GM19452 (cell line): ENCODE results near the gene GUSB.
"Not testable (repeated sequence)": the region's sequence is repeated elsewhere in the genome, so short reads cannot be mapped to it uniquely, and the experiment has no call there.

Source experiments
- ATAC-seq: cut with Tn5 transposase; IDR thresholded peaks from one replicate; pipeline ENCODE4 v1.9.1; 2021; ENCODE audit not compliant: unreplicated experiment

GUSB gene

DNA sequence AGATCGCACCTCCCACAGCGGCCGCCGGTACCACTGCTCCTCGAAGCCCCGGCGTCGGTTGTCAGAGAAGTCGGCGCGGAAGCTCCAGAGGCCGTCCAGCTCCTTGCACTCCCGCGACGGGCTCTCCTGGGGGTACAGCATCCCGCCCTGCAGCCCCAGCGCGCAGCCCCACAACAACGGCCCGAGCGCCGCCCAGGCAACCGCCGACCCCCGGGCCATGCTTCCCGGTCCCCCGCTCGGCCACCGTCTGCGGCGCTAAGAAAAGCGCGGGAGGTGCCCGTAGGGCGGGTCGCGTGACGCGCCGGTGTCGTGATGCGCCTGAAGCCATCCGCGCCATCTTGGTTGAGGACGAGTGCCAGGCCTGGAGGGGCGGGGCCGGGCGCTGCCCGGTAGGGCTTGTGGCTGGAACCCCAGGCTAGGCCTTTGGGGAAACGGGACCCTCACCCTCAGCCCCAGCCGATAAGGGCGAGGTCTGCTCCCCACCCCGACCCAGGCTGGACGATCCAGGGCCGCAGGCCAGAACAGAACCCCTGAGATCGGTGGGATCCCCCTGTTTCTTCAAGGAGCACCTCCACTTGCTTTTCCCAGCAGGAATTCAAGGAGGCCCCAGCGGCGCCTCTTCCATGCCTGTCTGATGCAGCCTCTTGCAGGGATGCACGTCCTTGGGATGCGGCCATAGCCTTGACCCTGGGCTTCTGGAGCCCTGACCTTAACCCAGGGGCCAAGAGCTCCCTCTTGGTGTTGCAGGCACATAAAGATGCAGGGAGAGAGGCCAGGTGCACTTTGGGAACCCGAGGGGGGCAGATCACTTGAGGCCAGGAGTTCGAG, at the start of gene GUSB:
GUSB (minus strand) TSS at position 249 of the 828 bp plus-strand sequence; CDS start at position 219, 30 bp downstream.
- ATAC-seq: peak; percentile 74

- not testable (repeated sequence) for ATAC-seq
Observed at GRCh38 chr7:66028342-66028741, 46.3 kb upstream of the GUSB start.

- no peak for ATAC-seq
Observed at GRCh38 chr7:66016131-66016461, 34.1 kb upstream of the GUSB start.

DNA sequence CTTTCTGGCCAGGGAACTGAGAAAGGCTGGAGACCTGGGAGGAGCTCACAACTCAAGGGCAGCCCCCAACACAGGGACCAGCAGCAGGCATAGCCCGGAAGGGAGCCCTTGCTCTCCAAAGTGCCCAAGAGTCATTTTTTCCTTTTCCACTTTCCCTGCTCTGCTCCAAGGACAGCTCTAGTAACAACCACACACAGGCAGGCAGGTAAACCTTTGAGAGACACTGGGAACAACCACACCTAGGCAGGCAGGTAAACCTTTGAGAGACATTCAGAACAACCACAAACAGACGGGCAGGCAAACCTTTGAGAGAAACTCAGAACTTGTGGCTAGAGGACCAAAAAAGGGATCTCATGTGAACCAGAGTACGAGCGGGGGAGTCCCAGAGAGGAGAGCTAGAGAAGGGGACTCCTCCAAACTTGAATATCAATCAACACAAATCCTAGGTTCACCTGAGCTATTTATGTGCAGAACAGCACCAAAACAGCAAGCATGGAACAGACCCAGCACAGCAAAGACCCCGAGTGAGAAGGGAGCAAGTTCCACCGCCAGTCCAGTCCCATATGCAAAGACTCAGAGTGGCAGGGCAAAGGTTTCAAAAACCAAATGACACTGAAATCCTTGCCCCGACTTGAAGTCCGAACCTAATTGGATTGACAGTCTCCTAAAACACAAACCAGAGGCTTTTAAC, 33.6 kb upstream of the GUSB start:
- ATAC-seq: no peak

DNA sequence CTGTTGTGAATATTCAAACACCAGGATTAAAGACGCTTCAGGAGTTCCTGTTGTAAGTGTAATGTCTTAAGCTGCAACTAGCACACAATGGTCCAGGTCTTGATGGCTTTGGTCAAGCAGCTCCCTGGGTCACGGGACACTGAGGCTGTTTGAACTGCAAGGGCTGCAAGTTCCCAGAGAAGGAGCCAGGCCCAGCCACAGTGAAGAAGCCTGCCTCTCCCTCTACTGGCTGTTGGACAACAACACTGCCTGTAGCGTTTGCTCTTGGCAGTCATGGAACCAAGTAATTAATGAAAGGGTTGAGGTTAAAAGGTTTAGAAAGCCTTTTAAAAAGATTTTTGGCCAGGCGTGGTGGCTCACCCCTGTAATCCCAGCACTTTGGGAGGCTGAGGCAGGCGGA, 31.9 kb upstream of the GUSB start:
- ATAC-seq: no peak

- ATAC-seq: no peak
Observed at GRCh38 chr7:66007232-66007631, 25.2 kb upstream of the GUSB start.

GRCh38 chr7:66005115-66005671, 23.2 kb upstream of the GUSB start:
- not testable (repeated sequence) for ATAC-seq

DNA sequence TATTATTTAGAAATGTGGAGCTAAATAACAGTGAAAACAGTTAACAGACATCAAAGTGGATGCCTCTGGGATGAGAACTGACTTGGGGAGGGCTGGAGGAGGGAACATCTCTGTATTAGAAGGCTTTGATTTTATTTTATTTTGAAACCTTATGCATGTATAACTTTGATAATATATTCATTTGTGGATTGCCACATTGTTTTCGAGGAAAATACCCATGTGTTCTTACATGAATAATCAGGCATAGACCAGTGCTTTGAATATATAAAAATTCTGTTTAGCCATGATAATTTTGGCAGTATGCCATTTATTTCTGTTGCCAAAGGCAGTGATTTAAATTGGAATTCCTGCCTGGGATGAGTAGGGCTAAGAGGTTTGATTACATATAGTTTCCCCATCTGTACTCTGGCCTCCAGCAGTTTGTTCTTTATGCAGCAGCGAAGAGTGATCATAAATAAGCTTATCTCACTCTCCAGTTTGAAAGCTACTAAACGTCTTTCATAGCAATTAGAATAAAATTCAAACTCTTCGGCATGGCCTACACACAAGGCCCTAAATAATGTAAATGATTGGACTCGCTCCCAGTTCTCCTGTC, 18.9 kb upstream of the GUSB start:
- not testable (repeated sequence) for ATAC-seq

DNA sequence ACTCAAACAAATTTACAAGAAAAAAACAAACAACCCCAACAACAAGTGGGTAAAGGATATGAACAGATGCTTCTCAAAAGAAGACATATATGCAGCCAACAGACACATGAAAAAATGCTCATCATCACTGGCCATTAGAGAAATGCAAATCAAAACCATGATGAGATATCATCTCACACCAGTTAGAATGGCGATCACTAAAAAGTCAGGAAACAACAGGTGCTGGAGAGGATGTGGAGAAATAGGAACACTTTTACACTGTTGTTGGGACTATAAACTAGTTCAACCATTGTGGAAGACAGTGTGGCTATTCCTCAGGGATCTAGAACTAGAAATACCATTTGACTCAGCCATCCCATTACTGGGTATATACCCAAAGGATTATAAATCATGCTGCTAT, 13.0 kb upstream of the GUSB start:
- not testable (repeated sequence) for ATAC-seq

DNA sequence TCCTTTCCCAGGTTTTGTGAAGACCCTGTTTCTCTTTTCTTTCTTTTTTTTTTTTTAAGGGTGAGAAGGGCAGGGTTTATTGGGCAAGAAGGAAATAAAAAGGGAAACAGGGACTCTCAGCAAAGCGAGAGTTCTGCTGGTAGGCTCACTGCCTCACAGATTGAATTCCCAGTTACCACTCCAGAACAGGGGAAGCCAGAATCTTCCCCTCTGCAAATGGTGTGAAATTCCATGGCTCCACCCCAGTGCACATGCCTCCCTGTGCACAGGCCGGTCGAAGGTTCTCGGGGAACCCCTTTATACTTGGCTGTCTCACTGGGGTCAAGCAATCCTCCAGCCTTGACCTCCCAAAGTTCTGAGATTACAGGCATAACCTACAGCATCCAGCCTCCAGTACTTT, 10.5 kb upstream of the GUSB start:
- no peak for ATAC-seq

DNA sequence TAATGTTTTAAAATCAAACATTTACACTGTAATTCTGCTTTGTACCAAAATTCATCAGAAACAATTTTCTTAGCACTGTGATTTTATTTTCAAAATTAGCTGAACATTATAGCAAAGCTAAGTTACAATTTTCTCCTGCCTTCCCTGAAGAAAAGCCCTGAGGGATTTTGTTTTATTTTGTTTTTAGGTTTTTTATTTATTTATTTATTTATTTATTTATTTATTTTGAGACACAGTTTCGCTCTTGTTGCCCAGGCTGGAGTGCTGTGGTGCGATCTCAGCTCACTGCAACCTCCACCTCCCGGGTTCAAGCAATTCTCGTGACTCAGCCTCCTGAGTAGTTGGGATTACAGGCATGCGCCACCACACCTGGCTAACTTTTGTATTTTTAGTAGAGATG, 9.8 kb upstream of the GUSB start:
- not testable (repeated sequence) for ATAC-seq

GRCh38 chr7:65989694-65990080, 7.7 kb upstream of the GUSB start:
- no peak for ATAC-seq

DNA sequence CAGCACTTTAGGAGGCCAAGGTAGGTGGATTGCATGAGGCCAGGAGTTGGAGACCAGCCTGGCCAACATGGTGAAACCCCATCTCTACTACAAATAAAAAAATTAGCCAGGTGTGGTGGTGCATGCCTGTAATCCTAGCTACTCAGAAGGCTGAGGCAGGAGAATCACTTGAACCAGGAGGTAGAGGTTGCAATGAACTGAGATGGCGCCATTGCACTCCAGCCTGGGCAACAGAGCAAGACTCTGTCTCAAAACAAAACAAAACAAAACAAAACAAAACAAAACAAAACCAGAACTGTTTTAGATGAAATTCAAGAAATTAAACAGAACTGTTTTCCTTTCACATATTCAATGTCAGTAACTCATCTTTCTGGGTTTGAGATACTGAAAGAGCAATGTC, 6.5 kb upstream of the GUSB start:
- not testable (repeated sequence) for ATAC-seq

- no peak for ATAC-seq
Observed at GRCh38 chr7:65988084-65988483, 6.1 kb upstream of the GUSB start.

GRCh38 chr7:65983965-65984658, 2.1 kb upstream of the GUSB start:
- ATAC-seq: no peak

- ATAC-seq: peak; percentile 81
Observed at GRCh38 chr7:65980478-65981250, 1.3 kb downstream of the GUSB start.

DNA sequence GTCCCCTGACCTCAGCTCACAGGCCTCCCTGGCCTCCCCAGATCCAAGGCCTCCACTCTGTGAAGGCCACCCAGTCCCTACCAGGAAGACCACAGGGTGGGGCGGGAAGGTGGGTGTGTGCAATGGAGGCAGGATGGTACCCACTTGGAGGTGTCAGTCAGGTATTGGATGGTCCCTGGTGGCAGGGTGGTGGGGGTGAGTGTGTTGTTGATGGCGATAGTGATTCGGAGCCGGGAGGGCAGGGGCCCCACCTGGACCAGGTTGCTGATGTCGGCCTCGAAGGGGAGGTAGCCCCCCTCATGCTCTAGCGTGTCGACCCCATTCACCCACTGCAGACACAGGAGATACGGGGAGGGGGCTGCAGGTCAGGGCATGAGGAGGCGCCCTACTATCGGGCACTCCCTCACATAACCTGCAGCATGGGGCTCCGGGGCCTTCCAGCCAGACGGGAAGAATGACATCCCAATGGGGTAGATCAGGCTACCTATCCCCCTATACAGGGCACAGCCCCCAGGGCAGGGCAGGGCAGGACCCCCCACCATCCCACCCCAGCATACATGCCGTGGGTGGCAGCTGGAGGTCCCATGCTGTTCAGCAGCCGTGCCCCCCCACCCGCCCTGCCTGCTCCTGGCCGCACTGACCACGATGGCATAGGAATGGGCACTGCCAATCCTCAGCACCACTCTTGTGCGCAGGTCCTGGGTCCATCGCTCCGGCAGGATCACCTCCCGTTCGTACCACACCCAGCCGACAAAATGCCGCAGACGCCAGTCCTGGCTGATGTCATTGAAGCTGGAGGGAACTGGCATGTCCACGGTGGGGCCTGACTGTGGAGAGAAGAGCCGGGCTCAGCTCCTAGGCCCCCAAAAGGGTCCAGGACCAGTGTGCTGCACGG, 2.2 kb downstream of the GUSB start:
- no peak for ATAC-seq

- ATAC-seq: no peak
Observed at GRCh38 chr7:65978891-65979582, 3.0 kb downstream of the GUSB start.

DNA sequence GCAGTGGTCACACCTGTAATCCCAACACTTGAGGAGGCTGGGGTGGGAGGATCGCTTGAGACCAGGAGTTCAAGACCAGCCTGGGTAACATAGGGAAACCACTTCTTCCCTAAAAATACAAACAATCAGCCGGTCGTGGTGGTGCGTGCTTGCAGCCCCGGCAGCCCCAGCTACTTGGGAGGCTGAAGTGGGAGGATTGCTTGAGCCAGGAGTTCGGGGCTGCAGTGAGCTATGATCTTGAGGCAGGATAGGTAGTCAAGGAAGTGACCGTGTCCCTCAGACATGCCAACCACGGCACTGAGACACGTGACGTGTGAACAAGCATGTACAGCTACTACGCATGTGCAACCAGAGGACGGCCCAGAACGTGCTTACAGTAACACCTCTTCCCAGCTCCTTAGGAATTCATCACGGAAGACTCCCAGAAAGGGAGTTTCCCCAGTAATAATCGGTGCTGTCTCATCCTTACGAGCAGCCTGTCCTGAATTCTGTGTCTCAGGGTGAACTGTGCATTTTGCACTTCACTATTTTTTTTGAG, 5.3 kb downstream of the GUSB start:
- no peak for ATAC-seq
